Epidermal melanocyte (primary cell): ENCODE data around the gene UQCRHL.
A peak's percentile ranks its signal among the peaks of the same experiment; 100 is the strongest.
"Not testable (repeated sequence)": the region's sequence is repeated elsewhere in the genome, so short reads cannot be mapped to it uniquely, and the experiment has no call there.

Source experiments
- DNase-seq: peaks from one replicate; pipeline ENCODE4 v3.0.0; 2011; ENCODE audit warnings: low spot score; ENCODE audit not compliant: insufficient read length

UQCRHL gene

DNA sequence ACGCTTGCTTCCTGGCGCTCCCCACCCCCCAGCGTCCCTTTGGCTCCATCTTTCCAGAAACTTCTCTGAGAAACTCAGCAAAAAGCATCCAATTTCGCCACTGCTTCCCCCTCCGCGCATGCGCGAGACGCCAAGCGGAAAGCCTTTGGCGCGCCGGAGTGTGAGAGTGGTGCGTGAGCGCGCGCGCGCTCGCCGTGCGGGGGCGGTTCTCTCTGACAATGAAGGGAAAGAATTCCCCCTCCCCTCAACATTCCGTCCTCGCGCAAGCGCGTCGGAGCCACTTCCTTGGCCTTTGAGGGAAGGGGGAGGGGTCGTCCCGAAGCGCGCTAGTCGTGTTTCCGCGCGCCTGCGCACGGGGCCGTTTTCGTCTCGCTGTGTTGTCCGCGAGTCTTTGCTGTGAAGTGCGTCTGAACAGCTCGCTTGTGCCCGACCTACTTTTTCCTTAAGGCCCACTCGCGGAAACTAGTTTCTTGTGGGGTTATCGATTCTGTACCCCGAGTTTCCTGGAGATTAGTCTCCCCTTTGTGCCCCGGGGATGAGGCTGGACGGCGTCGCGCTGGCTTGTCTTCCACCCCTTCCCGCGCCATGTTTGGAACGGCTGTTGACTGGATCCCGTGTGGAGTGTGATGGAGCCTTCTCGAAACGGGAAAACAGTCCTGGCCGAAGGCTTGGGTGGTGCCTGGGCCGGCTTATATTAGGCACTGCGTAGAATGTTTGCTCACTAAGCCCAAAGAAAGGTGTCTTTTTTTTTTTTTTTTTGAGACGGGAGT is 28.5 kb upstream of the UQCRHL start:
- peak; percentile 83 for DNase-seq

DNA sequence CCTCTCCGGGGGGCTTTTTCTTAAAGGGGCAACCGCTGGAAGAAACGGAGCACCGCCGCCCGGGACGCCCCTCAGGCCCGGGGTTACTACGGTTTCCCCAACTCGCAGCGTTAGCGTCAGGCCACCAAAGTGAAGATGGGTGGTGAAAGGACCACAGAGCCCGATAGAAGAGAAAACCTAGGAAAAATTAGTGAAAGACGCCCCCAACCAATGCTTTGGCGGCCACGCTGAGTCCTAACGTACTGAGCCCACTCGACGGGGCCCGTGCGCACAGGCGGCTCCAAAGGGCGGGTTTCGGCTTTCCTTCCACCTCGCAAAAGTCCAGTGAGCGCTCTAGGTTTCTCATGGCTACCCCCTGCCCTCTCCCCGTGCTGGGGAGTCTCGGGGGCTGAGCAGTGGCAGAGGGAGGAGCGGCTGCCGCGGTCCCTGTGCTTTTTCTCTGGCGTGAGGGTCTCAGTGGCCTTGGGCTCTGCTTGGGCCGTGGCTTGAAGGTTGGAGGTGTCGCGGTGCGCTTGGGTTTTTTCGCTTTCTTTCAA is 27.8 kb upstream of the UQCRHL start:
- DNase-seq, result no peak

GRCh38 chr1:15834406-15835204 is 27.2 kb upstream of the UQCRHL start:
- DNase-seq, result peak; percentile 62

- peak; percentile 89 for DNase-seq
Observed at GRCh38 chr1:15833842-15834405, 26.5 kb upstream of the UQCRHL start.

- DNase-seq, result no peak
Observed at GRCh38 chr1:15833069-15833679, 25.7 kb upstream of the UQCRHL start.

DNA sequence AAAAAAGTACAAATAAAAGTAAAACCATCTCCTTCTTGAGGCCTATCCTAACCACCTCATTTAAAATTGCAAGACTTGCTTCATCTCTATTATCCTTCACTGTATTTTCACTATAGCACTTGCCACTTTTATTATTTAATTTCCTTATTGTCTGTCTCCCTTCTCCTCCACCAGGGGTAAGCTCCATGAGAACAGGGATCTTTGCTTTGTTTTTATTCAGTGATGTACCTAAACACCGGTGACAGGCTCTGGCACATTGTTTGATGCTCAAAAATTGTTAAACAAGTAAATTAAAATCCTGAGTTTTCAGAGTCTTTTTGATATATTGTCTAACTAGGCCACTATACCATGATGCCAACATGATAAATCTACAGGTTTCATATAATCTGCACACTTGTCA is 22.8 kb upstream of the UQCRHL start:
- DNase-seq, result no peak

DNA sequence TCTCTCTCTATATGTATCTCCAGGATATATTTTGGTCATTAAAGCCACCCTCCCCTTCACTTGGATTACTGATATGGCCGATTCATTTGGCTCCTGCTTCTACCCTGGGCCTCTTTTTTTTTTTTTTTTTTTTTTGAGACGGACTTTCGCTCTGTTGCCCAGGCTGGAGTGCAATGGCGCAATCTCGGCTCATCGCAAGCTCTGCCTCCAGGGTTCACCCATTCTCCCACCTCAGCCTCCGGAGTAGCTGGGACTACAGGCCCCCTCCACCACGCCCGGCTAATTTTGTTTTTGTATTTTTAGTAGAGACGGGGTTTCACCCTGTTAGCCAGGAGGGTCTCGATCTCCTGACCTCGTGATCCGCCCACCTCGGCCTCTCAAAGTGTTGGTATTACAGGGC is 21.5 kb upstream of the UQCRHL start:
- not testable (repeated sequence) for DNase-seq

- not testable (repeated sequence) for DNase-seq
Observed at GRCh38 chr1:15827567-15827966, 20.1 kb upstream of the UQCRHL start.

- DNase-seq, result no peak
Observed at GRCh38 chr1:15826810-15827507, 19.5 kb upstream of the UQCRHL start.

- DNase-seq, result no peak
Observed at GRCh38 chr1:15825800-15826199, 18.4 kb upstream of the UQCRHL start.

GRCh38 chr1:15820478-15820877 is 13.0 kb upstream of the UQCRHL start:
- no peak for DNase-seq

DNA sequence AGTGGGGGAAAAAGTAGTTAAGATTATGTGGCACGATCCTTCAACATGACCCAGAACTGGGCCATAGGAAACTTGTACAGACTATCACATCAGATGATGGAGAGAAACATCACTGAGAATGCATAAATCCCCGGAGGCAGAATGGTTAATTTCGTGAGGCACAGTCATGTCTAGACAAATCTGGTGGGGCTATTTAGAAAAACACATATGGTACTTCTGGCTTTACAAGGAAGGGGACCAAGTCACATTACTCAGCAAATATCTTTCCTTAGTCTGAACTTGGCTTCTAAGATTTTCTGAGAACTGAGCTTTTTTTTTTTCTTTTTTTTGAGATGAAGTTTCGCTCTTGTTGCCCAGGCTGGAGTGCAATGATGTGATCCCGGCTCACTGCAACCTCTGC is 9.2 kb upstream of the UQCRHL start:
- DNase-seq, result no peak

- DNase-seq, result no peak
Observed at GRCh38 chr1:15810073-15810472, 2.6 kb upstream of the UQCRHL start.

GRCh38 chr1:15808955-15809354 is 1.5 kb upstream of the UQCRHL start:
- no peak for DNase-seq

DNA sequence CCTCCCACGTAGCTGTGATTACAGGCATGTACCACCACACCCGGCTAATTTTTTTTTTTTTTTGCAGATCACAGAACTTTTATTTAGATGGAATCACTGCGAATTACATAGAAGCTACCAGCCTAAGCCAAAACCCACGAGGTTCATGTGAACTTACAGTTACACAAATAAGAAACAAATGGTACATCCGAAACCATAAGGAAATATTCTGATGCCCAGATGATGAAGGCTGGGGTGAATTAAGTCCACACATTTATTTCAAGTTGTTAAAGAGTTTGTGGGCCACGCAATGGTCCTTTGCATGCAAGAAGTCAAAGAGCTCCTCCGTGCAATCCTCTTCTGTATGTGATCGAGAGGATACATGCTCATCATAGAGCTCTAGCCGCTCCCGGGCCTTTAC is 328 bp downstream of the UQCRHL start:
- no peak for DNase-seq

DNA sequence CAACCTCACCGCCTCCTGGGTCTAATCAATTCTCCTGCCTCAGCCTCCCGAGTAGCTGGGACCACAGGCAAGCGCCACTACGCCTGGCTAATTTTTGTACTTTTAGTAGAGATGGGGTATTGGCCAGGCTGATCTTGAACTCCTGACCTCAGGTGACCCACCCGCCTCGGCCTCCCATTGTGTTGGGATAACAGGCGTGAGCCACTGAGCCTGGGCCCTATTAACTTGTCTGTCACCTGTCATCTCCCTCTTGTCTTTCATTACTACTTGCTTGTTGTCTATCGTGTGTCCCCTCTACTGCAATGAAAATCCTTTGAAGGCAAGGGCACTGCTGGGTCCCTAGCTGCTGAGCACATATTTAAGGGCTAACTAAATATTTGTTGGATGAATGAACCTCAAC is 3.4 kb downstream of the UQCRHL start:
- DNase-seq, result no peak

DNA sequence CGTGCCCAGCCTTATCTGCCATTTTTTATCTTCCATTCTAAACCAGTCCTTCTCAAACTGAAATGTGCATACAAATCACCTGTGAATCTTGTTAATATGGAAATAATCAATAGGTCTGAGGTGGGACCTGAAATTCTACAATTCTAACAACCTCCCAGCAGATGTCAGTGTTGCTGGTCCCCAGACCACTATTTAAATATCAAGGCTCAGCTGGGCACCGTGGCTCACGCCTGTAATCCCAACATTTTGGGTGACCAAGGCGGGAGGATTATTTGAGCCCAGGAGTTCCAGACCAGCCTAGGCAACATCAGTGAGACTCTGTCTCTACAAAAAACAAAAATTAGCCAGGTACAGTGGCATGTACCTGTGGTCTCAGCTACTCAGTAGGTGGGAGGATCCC is 4.1 kb downstream of the UQCRHL start:
- no peak for DNase-seq

DNA sequence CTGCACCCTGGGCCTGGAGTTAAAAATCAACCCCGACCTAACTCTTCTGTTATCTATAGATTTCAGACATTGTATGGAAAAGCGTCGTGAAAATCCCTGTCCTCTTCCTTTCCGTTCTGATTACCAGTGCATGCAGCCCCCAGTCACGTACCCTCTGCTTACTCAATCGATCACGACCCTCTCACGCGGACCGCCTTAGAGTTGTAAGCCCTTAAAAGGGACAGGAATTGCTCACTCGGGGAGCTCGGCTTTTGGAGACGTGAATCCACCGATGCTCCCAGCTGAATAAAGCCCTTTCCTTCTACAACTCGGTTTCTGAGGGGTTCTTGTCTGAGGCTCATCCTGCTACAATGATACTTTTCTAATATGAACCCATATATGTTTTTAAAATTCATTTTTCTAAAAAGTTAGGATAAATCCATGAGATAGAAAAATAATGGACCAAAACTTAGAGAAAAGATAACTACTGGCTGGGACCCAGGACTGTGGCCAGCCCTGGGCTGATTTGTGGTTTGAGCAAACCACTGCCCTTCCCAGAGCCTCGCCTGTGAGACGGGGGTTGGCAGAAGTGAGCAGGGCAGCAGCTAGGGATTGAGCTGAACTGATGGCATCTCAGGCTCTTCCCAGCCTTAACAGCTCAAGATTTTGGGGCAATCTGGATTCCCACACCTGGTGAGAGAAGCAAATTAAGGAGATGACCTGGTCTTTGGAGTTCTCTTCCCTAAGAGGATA is 5.0 kb downstream of the UQCRHL start:
- peak; percentile 28 for DNase-seq

- peak; percentile 23 for DNase-seq
Observed at GRCh38 chr1:15799928-15800835, 7.3 kb downstream of the UQCRHL start.
